K562 (cell line): ENCODE results near the gene NDST3. TPM values are rescaled to one million over a fixed set of nuclear protein-coding genes. Genes with fewer than 3 reads are reported as not detected.

Source experiments
- BCLAF1 ChIP-seq, 2 experiments: fragments of 450-650 bp in 1 of 2; IDR thresholded peaks; 2 replicates each; pipeline ENCODE4 v1.6.1; 2011 to 2017; ENCODE audit warnings: low read depth in 2 of 2, antibody characterized with exemption in 1 of 2, borderline replicate concordance in 1 of 2, low read length in 1 of 2, mild to moderate bottlenecking in 1 of 2, mixed read lengths in 1 of 2; ENCODE audit not compliant: control insufficient read depth in 1 of 2
- CREB1 ChIP-seq, 2 experiments: sonication (generic) in 1 of 2; formaldehyde crosslinking in 1 of 2; IDR thresholded peaks; 2 replicates each; pipeline versions ENCODE4 v1.6.1 to v1.8.0; 2012 to 2022; ENCODE audit warnings: inconsistent platforms in 1 of 2, mild to moderate bottlenecking in 1 of 2, missing genetic modification reagents in 1 of 2, moderate library complexity in 1 of 2
- CTCF ChIP-seq, 3 experiments: IDR thresholded peaks in 2 of 3; conservative IDR thresholded peaks in 1 of 3; 2 replicates each; pipeline ENCODE4 v1.5.1; 2011 to 2012; ENCODE audit warnings: low read length in 3 of 3, mild to moderate bottlenecking in 3 of 3, control low read depth in 2 of 3, improper control_type of control experiment in 1 of 3, inconsistent platforms in 1 of 3, low read depth in 1 of 3, mixed read lengths in 1 of 3, moderate library complexity in 1 of 3; ENCODE audit not compliant: insufficient read depth in 2 of 3
- EP400 ChIP-seq: fragments of 450-650 bp; IDR thresholded peaks from 2 replicates; pipeline ENCODE4 v1.6.1; 2017; ENCODE audit warnings: antibody characterized with exemption, mild to moderate bottlenecking, moderate library complexity
- ETV6 ChIP-seq, 3 experiments: fragments of 150-350 bp in 1 of 3; sonication (generic) in 1 of 3; formaldehyde crosslinking in 1 of 3; IDR thresholded peaks; 2 replicates each; pipeline versions ENCODE4 v1.6.1 to v1.8.0; 2014 to 2022; ENCODE audit warnings: borderline replicate concordance in 2 of 3, low read depth in 2 of 3, antibody characterized with exemption in 1 of 3, low read length in 1 of 3, mild to moderate bottlenecking in 1 of 3, missing genetic modification reagents in 1 of 3
- ILK ChIP-seq: fragments of 450-650 bp; IDR thresholded peaks from 2 replicates; pipeline ENCODE4 v1.6.1; 2016; ENCODE audit warnings: missing genetic modification characterization, low read depth, mild to moderate bottlenecking, missing compliant biosample characterization, moderate library complexity, borderline replicate concordance
- MNT ChIP-seq, 2 experiments: fragments of 450-650 bp; conservative IDR thresholded peaks; 2 replicates each; pipeline ENCODE4 v1.6.1; 2017; ENCODE audit warnings: mild to moderate bottlenecking in 2 of 2, moderate library complexity in 2 of 2
- MYNN ChIP-seq, 2 experiments: sonication (generic); formaldehyde crosslinking in 1 of 2; IDR thresholded peaks; 2 replicates each; pipeline versions ENCODE4 v1.5.0 to v1.6.1; 2016 to 2020; ENCODE audit warnings: antibody characterized with exemption in 1 of 2, missing genetic modification reagents in 1 of 2
- RAD21 ChIP-seq, 2 experiments: fragments of 250-450 bp in 1 of 2; fragments of 450-650 bp in 1 of 2; sonication (Bioruptor Pico) in 1 of 2; formaldehyde crosslinking in 1 of 2; IDR thresholded peaks in 1 of 2; conservative IDR thresholded peaks in 1 of 2; 2 replicates each; pipeline versions ENCODE4 v1.4.0 to v1.8.0; 2020 to 2022; ENCODE audit warnings: mild to moderate bottlenecking in 2 of 2, moderate library complexity in 1 of 2
- SMAD1 ChIP-seq: fragments of 150-350 bp; IDR thresholded peaks from 2 replicates; pipeline ENCODE4 v1.6.1; 2014; ENCODE audit warnings: low read length, low read depth; ENCODE audit not compliant: partially characterized antibody
- THRAP3 ChIP-seq: fragments of 450-650 bp; IDR thresholded peaks from 2 replicates; pipeline ENCODE4 v1.6.1; 2016; ENCODE audit warnings: mild to moderate bottlenecking, inconsistent platforms, borderline replicate concordance
- ZNF639 ChIP-seq, 2 experiments: fragments of 200-800 bp in 1 of 2; sonication (Bioruptor generic) in 1 of 2; sonication (generic) in 1 of 2; formaldehyde crosslinking in 1 of 2; IDR thresholded peaks in 1 of 2; conservative IDR thresholded peaks in 1 of 2; 2 replicates each; pipeline versions ENCODE4 v1.5.0 to v1.6.1; 2016 to 2020; ENCODE audit warnings: missing compliant biosample characterization in 1 of 2, missing genetic modification characterization in 1 of 2, missing genetic modification reagents in 1 of 2
- ZNF830 ChIP-seq: fragments of 250-450 bp; sonication (Bioruptor Pico); IDR thresholded peaks from 2 replicates; pipeline ENCODE4 v1.5.0; 2021; ENCODE audit warnings: mild to moderate bottlenecking
- polyA plus RNA-seq, 8 experiments: library from polyadenylated mRNA; depleted of rRNA in 4 of 8; stranded (reverse) in 5 of 8; unstranded in 3 of 8; fragments of >200 nt; fragmentation: Nextera tagmentation in 2 of 8; fragmentation: Illumina TruSeq in 1 of 8; extraction: Ambion mirVana in 2 of 8; extraction: Trizol in 1 of 8; gene quantifications; 2 replicates each; pipeline versions ENCODE4 v1.2.1 to v1.2.3, GENCODE V29; 2011 to 2014; ENCODE audit warnings: inconsistent platforms in 1 of 8, missing spikeins in 1 of 8
- total RNA-seq, 7 experiments: library from RNA; depleted of rRNA in 6 of 7; stranded (reverse); fragments of >200 nt in 6 of 7; fragmentation: Illumina TruSeq in 2 of 7; extraction: Trizol in 2 of 7; gene quantifications; 2 replicates each; pipeline versions ENCODE4 v1.2.1 to v1.2.3, GENCODE V29; 2011 to 2021; ENCODE audit warnings: low replicate concordance in 1 of 7

NDST3 gene
- total and polyA plus RNA-seq, 9 of the 15 experiments (the other 6 are each of a cell fraction or from before 2014, with no cell fraction given) = not detected

GRCh38 chr4:118280501-118281218, 246.4 kb downstream of the NDST3 start (continued):
- peak in 1 of 2 experiments; percentile 9; a peak in 1 of 4 replicates for TF ChIP-seq BCLAF1 (IDR thresholded peaks at IDR 0.05; ENCODE audit: borderline replicate concordance in 1 of 2, control insufficient read depth in 1 of 2, low read depth in 2 of 2, low read length in 1 of 2)
- no peak for TF ChIP-seq ILK (tag)
- TF ChIP-seq ZNF639 (CRISPR knock-in tag; conservative IDR thresholded peaks at IDR 0.05 in 1 of 2, IDR thresholded peaks at IDR 0.05 in 1 of 2) = no peak
- peak; percentile 37; the same call in 1 of the 2 replicates for TF ChIP-seq EP400
- no peak for TF ChIP-seq SMAD1
- 0 out of 2 replicates have a peak, but pooled peaks have one; percentile 19 for TF ChIP-seq MYNN (IDR thresholded peaks at IDR 0.05)
- no peak for TF ChIP-seq MYNN (CRISPR knock-in tag; IDR thresholded peaks at IDR 0.05)
- 0 out of 4 replicates have a peak, but pooled peaks of 1 of the 2 experiments have one; percentile 18 for TF ChIP-seq MNT (conservative IDR thresholded peaks at IDR 0.05)
- 0 out of 2 replicates have a peak, but pooled peaks have one; percentile 12 for TF ChIP-seq CREB1 (IDR thresholded peaks at IDR 0.05)
- TF ChIP-seq CREB1 (CRISPR knock-in tag; IDR thresholded peaks at IDR 0.05) = 0 out of 2 replicates have a peak, but pooled peaks have one; percentile 21
- no peak for TF ChIP-seq THRAP3
- peak; percentile 56 to 70 for TF ChIP-seq RAD21 (CRISPR knock-in tag; conservative IDR thresholded peaks at IDR 0.05 in 1 of 2, IDR thresholded peaks at IDR 0.05 in 1 of 2)
- TF ChIP-seq ETV6 (IDR thresholded peaks at IDR 0.05; ENCODE audit: borderline replicate concordance in 1 of 2, low read depth in 2 of 2, low read length in 1 of 2) = no peak
- no peak for TF ChIP-seq ETV6 (CRISPR knock-in tag; IDR thresholded peaks at IDR 0.05; ENCODE audit: borderline replicate concordance)
- TF ChIP-seq ZNF830 (CRISPR knock-in tag) = no peak
- peak; percentile 46 to 74 (median 65) for TF ChIP-seq CTCF (IDR thresholded peaks at IDR 0.05 in 2 of 3, conservative IDR thresholded peaks at IDR 0.05 in 1 of 3; ENCODE audit: insufficient read depth in 2 of 3, low read depth in 1 of 3, low read length in 3 of 3)
